ENCODE measurements around the gene DTX4. TPM values are rescaled to one million over a fixed set of nuclear protein-coding genes. Genes with fewer than 3 reads are reported as not detected.

DTX4 gene
- total and polyA plus RNA-seq, 7 experiments from 2014 or later: 0.22 to 3.9 (median 1.1) TPM

DNA sequence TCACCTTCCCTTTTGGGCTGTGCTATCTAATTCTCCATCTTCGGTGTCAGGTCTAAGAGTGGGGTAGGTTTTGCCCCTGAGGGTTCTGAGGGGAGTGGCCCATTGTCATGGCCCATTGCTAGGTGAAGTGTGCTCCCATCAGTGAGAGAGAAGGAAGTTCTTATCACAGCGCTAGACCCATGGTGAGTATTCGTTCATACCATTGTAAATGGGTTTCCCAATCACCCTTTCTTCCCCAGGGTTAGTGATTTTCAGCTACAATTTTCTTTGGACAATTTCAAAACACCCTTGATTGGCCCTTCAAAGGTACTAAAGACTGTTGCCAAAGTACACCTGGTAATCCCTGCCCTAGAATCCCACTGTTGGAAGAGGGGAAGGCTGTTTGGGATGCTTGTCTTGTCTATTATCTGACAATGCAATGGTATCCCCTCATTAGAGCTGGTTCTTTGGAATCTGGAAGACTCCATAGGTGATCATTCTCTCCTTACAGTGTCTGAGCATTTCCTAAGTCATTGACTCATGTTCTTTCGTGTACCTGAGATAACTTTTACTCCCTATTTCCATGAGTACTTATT, 20.6 kb downstream of the DTX4 start:
- peaks cover 0 to 2% (median 0%) of the 10 kb centered on the region in 7 donors for H3K4me1 Mint-ChIP-seq
- no peak for DNase-seq
- no peak overlapping the region for H3K4me3 Mint-ChIP-seq
- Histone ChIP-seq H3K36me3 (ENCODE audit: control insufficient read depth in 2 of 3, insufficient read depth in 3 of 3, low read length in 3 of 3) (no peaks in the 10 kb centered on the region), H3K4me3 (ENCODE audit: low read length) (no peak overlapping the region), H3K4me1 (ENCODE audit: control insufficient read depth in 2 of 2, insufficient read depth in 2 of 2, low read length in 2 of 2) (no peaks in the 10 kb centered on the region), H3K27ac (ENCODE audit: low read depth, low read length) (no peak overlapping the region), H3K9me3 (ENCODE audit: control insufficient read depth in 2 of 3, low read length in 3 of 3) (no peaks in the 10 kb centered on the region), H3K27me3 (ENCODE audit: control insufficient read depth in 2 of 2, insufficient read depth in 2 of 2, low read length in 2 of 2) (no peaks in the 10 kb centered on the region)
- peaks cover 0 to 13% (median 0%) of the 10 kb centered on the region in 5 donors for H3K27me3 Mint-ChIP-seq
- peaks cover 0 to 36% (median 8%) of the 10 kb centered on the region in 5 donors for H3K36me3 Mint-ChIP-seq
- POLR2A ChIA-PET: no interaction called here
- intact Hi-C loops (cut with micrococcal nuclease): no loop called here
- no peaks in the 10 kb centered on the region for H3K9me3 Mint-ChIP-seq
- no peak overlapping the region for H3K27ac Mint-ChIP-seq
- ATAC-seq: no peak
- CTCF ChIA-PET: interaction anchor here (0.8 to 1.0 kb wide), 2 partner anchors 13 to 27 kb away, joined by 3 to 6 read pairs; no protein-coding TSS in a partner anchor

DNA sequence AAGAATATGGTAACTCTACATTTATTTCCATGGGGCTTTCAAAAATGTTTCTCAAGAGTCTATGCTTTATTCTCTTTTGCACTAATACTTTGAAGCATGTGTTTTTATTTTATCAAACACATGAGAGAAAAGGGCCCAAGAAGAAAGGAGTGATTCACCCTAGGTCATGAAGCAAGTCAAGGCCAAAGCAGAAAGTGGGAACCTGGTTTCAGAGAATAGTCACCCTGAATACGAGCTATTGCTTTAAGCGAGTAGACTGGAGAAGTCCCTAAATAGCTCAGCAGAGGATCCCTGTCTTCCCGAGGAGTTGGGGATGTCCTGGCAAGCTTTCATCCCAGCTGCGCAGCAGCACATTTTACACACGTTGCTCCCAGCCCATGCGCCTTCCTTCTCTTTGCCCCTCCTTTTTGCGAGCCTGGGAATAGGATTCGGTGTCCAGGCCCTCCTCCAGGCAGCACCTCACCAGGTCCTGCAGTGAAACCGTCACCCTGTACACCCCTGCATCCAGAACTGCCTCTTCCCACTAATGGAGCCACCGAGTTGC, 21.7 kb downstream of the DTX4 start:
- peaks cover 0 to 11% (median 0%) of the 10 kb centered on the region in 5 donors for H3K27me3 Mint-ChIP-seq
- peaks cover 0 to 4% (median 0%) of the 10 kb centered on the region in 7 donors for H3K4me1 Mint-ChIP-seq
- H3K9me3 ChIP-seq (ENCODE audit: control insufficient read depth in 2 of 3, low read length in 3 of 3): no peaks in the 10 kb centered on the region
- ATAC-seq (no peak), DNase-seq (no peak)
- no peaks in the 10 kb centered on the region for H3K36me3 ChIP-seq (ENCODE audit: control insufficient read depth in 2 of 3, insufficient read depth in 3 of 3, low read length in 3 of 3)
- POLR2A ChIA-PET: no interaction called here
- intact Hi-C loops (cut with micrococcal nuclease): no loop called here
- no peak overlapping the region for H3K4me3 Mint-ChIP-seq
- H3K36me3 Mint-ChIP-seq: peaks cover 0 to 42% (median 8%) of the 10 kb centered on the region in 5 donors
- no peaks in the 10 kb centered on the region for H3K4me1 ChIP-seq (ENCODE audit: control insufficient read depth in 2 of 2, insufficient read depth in 2 of 2, low read length in 2 of 2)
- CTCF ChIA-PET: interaction anchor here (0.7 kb wide), 1 partner anchor 1442 kb away, joined by 3 read pairs; the partner anchor contains the start of gene BTBD18
- H3K27ac Mint-ChIP-seq: no peak overlapping the region
- no peaks in the 10 kb centered on the region for H3K9me3 Mint-ChIP-seq
- H3K27ac ChIP-seq (ENCODE audit: low read depth, low read length): no peak overlapping the region
- no peaks in the 10 kb centered on the region for H3K27me3 ChIP-seq (ENCODE audit: control insufficient read depth in 2 of 2, insufficient read depth in 2 of 2, low read length in 2 of 2)
- H3K4me3 ChIP-seq (ENCODE audit: low read length): no peak overlapping the region

DNA sequence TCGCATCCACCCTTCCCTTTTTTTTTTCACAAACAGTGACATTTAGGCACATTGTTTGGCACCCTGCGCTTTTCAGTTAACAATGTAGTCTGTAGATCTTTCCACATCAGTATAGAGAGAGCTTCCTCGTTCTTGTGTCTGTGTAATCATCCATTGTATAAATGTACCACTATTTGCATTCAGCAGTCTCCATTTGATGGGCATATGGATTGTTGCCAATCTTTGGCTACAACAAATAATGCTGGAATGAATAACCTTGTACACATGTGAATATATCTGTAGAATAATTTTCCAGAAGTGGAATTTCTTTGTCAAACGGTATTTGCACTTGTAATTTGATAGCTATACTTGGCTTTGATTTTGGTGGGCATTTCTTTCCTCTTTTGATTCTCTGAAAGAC, 23.7 kb downstream of the DTX4 start:
- Histone ChIP-seq H3K9me3 (ENCODE audit: control insufficient read depth in 2 of 3, low read length in 3 of 3) (no peaks in the 10 kb centered on the region), H3K4me1 (ENCODE audit: control insufficient read depth in 2 of 2, insufficient read depth in 2 of 2, low read length in 2 of 2) (no peaks in the 10 kb centered on the region), H3K4me3 (ENCODE audit: low read length) (no peak overlapping the region), H3K27ac (ENCODE audit: low read depth, low read length) (no peak overlapping the region), H3K36me3 (ENCODE audit: control insufficient read depth in 2 of 3, insufficient read depth in 3 of 3, low read length in 3 of 3) (no peaks in the 10 kb centered on the region), H3K27me3 (ENCODE audit: control insufficient read depth in 2 of 2, insufficient read depth in 2 of 2, low read length in 2 of 2) (no peaks in the 10 kb centered on the region)
- Mint-ChIP-seq H3K9me3 (no peaks in the 10 kb centered on the region), H3K27me3 (peaks cover 0 to 7% (median 0%) of the 10 kb centered on the region in 5 donors), H3K4me1 (peaks cover 0 to 11% (median 7%) of the 10 kb centered on the region in 7 donors), H3K4me3 (no peak overlapping the region), H3K36me3 (peaks cover 0 to 36% (median 8%) of the 10 kb centered on the region in 5 donors), H3K27ac (peak overlapping the region in 1 of 9 donors; percentile 5)
- CTCF ChIA-PET: no interaction called here
- intact Hi-C loops (cut with micrococcal nuclease): no loop called here
- POLR2A ChIA-PET: no interaction called here
- ATAC-seq (no peak), DNase-seq (no peak)

DNA sequence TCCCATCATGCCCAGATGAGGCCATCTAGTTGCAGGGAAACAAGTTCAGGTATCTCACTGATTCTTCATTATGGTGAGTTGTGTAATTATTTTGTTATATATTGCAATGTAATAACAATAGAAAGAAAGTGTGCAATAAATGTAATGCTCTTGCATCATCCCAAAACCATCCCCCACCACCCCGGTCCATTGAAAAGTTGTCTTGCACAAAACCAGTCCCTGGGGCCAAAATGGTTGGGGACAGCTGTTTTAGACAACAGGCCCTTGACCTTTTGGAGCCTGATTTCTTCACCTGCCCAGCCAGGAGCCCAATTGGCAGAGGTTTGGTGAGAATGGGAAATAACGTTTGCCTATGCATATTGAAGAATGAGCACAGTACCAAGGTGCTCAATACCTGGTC, 24.8 kb downstream of the DTX4 start:
- H3K27me3 ChIP-seq (ENCODE audit: control insufficient read depth in 2 of 2, insufficient read depth in 2 of 2, low read length in 2 of 2): no peaks in the 10 kb centered on the region
- H3K9me3 ChIP-seq (ENCODE audit: control insufficient read depth in 2 of 3, low read length in 3 of 3): no peaks in the 10 kb centered on the region
- H3K36me3 ChIP-seq (ENCODE audit: control insufficient read depth in 2 of 3, insufficient read depth in 3 of 3, low read length in 3 of 3): no peaks in the 10 kb centered on the region
- Mint-ChIP-seq H3K9me3 (no peaks in the 10 kb centered on the region), H3K27ac (no peak overlapping the region), H3K4me3 (no peak overlapping the region), H3K36me3 (peaks cover 0 to 31% (median 10%) of the 10 kb centered on the region in 5 donors), H3K4me1 (peaks cover 0 to 12% (median 7%) of the 10 kb centered on the region in 7 donors), H3K27me3 (peaks cover 0 to 7% (median 0%) of the 10 kb centered on the region in 5 donors)
- DNase-seq: no peak
- no peak for ATAC-seq
- POLR2A ChIA-PET: no interaction called here
- intact Hi-C loops (cut with micrococcal nuclease): no loop called here
- H3K27ac ChIP-seq (ENCODE audit: low read depth, low read length): no peak overlapping the region
- no peak overlapping the region for H3K4me3 ChIP-seq (ENCODE audit: low read length)
- no peaks in the 10 kb centered on the region for H3K4me1 ChIP-seq (ENCODE audit: control insufficient read depth in 2 of 2, insufficient read depth in 2 of 2, low read length in 2 of 2)
- CTCF ChIA-PET: no interaction called here

DNA sequence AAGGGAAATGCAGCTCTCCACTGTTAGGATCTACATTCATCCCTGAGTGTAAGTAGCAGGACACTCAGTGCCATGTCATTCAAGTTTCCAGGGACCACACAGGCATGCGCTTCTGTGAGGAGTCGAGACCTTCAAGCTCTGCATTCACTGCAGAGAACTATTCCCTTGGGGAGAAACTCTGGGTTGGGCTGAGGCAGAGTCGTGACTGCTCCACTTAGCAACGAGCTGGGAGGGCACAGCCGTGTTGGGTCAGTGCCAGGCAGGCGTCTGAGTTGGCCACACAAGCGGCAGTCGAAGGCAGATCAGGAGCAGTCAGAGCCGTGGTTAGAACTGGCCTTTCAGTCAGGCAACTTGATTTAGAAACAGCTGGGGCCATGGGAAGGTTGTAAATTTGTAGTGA, 26.1 kb downstream of the DTX4 start:
- CTCF ChIA-PET: no interaction called here
- peaks cover 0 to 27% (median 11%) of the 10 kb centered on the region in 5 donors for H3K36me3 Mint-ChIP-seq
- no peaks in the 10 kb centered on the region for H3K4me1 ChIP-seq (ENCODE audit: control insufficient read depth in 2 of 2, insufficient read depth in 2 of 2, low read length in 2 of 2)
- no peaks in the 10 kb centered on the region for H3K27me3 ChIP-seq (ENCODE audit: control insufficient read depth in 2 of 2, insufficient read depth in 2 of 2, low read length in 2 of 2)
- H3K27me3 Mint-ChIP-seq: peaks cover 0 to 7% (median 0%) of the 10 kb centered on the region in 5 donors
- ATAC-seq (no peak), DNase-seq (no peak)
- no peaks in the 10 kb centered on the region for H3K9me3 ChIP-seq (ENCODE audit: control insufficient read depth in 2 of 3, low read length in 3 of 3)
- no peaks in the 10 kb centered on the region for H3K9me3 Mint-ChIP-seq
- H3K4me3 Mint-ChIP-seq: no peak overlapping the region
- no peak overlapping the region for H3K4me3 ChIP-seq (ENCODE audit: low read length)
- no peak overlapping the region for H3K27ac ChIP-seq (ENCODE audit: low read depth, low read length)
- no peak overlapping the region for H3K27ac Mint-ChIP-seq
- POLR2A ChIA-PET: no interaction called here
- H3K4me1 Mint-ChIP-seq: peaks cover 0 to 14% (median 7%) of the 10 kb centered on the region in 7 donors
- no peaks in the 10 kb centered on the region for H3K36me3 ChIP-seq (ENCODE audit: control insufficient read depth in 2 of 3, insufficient read depth in 3 of 3, low read length in 3 of 3)
- intact Hi-C loops (cut with micrococcal nuclease): no loop called here

DNA sequence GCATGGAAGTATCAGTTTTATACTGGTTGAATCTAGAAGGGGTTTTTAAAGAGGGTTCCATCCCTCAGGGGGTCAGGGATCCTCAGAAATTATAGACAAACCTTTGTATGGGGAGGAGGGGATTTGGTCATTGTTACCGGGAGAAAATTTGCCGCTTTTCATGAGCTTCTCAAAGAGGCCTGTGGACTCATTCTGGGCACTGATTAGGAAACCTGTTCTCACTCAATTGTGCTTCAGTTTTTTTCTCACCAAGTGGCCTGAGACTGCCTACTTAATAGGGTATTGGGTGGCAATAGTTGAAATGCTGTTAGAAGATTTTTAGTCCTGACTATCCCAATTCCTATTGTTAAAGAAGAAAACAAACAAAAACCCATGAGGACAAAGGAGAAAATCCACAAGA, 26.8 kb downstream of the DTX4 start:
- Histone ChIP-seq H3K27ac (ENCODE audit: low read depth, low read length) (no peak overlapping the region), H3K27me3 (ENCODE audit: control insufficient read depth in 2 of 2, insufficient read depth in 2 of 2, low read length in 2 of 2) (no peaks in the 10 kb centered on the region), H3K9me3 (ENCODE audit: control insufficient read depth in 2 of 3, low read length in 3 of 3) (no peaks in the 10 kb centered on the region), H3K4me1 (ENCODE audit: control insufficient read depth in 2 of 2, insufficient read depth in 2 of 2, low read length in 2 of 2) (no peaks in the 10 kb centered on the region), H3K36me3 (ENCODE audit: control insufficient read depth in 2 of 3, insufficient read depth in 3 of 3, low read length in 3 of 3) (no peaks in the 10 kb centered on the region), H3K4me3 (ENCODE audit: low read length) (no peak overlapping the region)
- H3K27me3 Mint-ChIP-seq: peaks cover 0 to 7% (median 0%) of the 10 kb centered on the region in 5 donors
- ChIA-PET POLR2A (no interaction called here), CTCF (no interaction called here)
- intact Hi-C loops (cut with micrococcal nuclease): no loop called here
- peaks cover 0 to 27% (median 11%) of the 10 kb centered on the region in 5 donors for H3K36me3 Mint-ChIP-seq
- no peak overlapping the region for H3K4me3 Mint-ChIP-seq
- ATAC-seq (no peak), DNase-seq (no peak)
- no peak overlapping the region for H3K27ac Mint-ChIP-seq
- peaks cover 0 to 14% (median 7%) of the 10 kb centered on the region in 7 donors for H3K4me1 Mint-ChIP-seq
- H3K9me3 Mint-ChIP-seq: no peaks in the 10 kb centered on the region

Measured in naive thymus-derived CD4-positive, alpha-beta T cell (primary cell).